HepG2 (cell line): Measurements from ENCODE around the gene CHPF. TPM values are rescaled to one million over a fixed set of nuclear protein-coding genes. Genes with fewer than 3 reads are reported as not detected.

ENCODE experiments used
- CBX1 ChIP-seq: IDR thresholded peaks from one replicate; pipeline ENCODE4 v1.6.1; 2016; ENCODE audit warnings: antibody characterized with exemption, low read depth
- CEBPG ChIP-seq: IDR thresholded peaks from 2 replicates; pipeline ENCODE4 v1.6.1; 2016
- FOXA1 ChIP-seq, 2 experiments: fragments of 450-650 bp in 1 of 2; sonication (generic) in 1 of 2; formaldehyde crosslinking in 1 of 2; IDR thresholded peaks; 2 replicates each; pipeline versions ENCODE4 v1.4.0 to v1.6.1; 2016 to 2020; ENCODE audit warnings: missing genetic modification reagents in 1 of 2
- FOXO1 ChIP-seq: sonication (generic); formaldehyde crosslinking; IDR thresholded peaks from 2 replicates; pipeline ENCODE4 v1.4.0; 2020; ENCODE audit warnings: missing genetic modification reagents
- HOXA3 ChIP-seq: sonication (generic); formaldehyde crosslinking; IDR thresholded peaks from 2 replicates; pipeline ENCODE4 v1.5.0; 2020; ENCODE audit warnings: missing genetic modification reagents
- MEIS2 ChIP-seq: sonication (generic); formaldehyde crosslinking; IDR thresholded peaks from 2 replicates; pipeline ENCODE4 v1.9.0; 2021; ENCODE audit warnings: mild to moderate bottlenecking, missing genetic modification reagents
- NR2F6 ChIP-seq, 2 experiments: IDR thresholded peaks; 2 replicates each; pipeline ENCODE4 v1.6.1; 2016; ENCODE audit warnings: antibody characterized with exemption in 1 of 2, mild to moderate bottlenecking in 1 of 2
- PRPF4 ChIP-seq: fragments of 200-400 bp; formaldehyde crosslinking; IDR thresholded peaks from 2 replicates; pipeline ENCODE4 v1.6.1; 2016; ENCODE audit warnings: low read length, low read depth; ENCODE audit not compliant: poor library complexity, severe bottlenecking
- SALL1 ChIP-seq: sonication (generic); formaldehyde crosslinking; IDR thresholded peaks from 2 replicates; pipeline ENCODE4 v1.8.0; 2022; ENCODE audit warnings: mild to moderate bottlenecking, missing genetic modification reagents
- SOX5 ChIP-seq: IDR thresholded peaks from 2 replicates; pipeline ENCODE4 v1.6.1; 2016; ENCODE audit warnings: borderline replicate concordance
- ZBTB21 ChIP-seq: sonication (generic); formaldehyde crosslinking; IDR thresholded peaks from 2 replicates; pipeline ENCODE4 v1.4.0; 2020; ENCODE audit warnings: missing genetic modification reagents
- ZNF160 ChIP-seq: sonication (generic); formaldehyde crosslinking; IDR thresholded peaks from 2 replicates; pipeline ENCODE4 v1.8.0; 2022; ENCODE audit warnings: mild to moderate bottlenecking, inconsistent platforms, missing genetic modification reagents
- ZNF234 ChIP-seq: sonication (generic); formaldehyde crosslinking; conservative IDR thresholded peaks from 2 replicates; pipeline ENCODE4 v1.5.1; 2020; ENCODE audit warnings: mild to moderate bottlenecking, missing genetic modification reagents
- ZNF256 ChIP-seq: sonication (generic); formaldehyde crosslinking; conservative IDR thresholded peaks from 2 replicates; pipeline ENCODE4 v1.4.0; 2020; ENCODE audit warnings: missing genetic modification reagents
- ZNF30 ChIP-seq: sonication (generic); formaldehyde crosslinking; IDR thresholded peaks from 2 replicates; pipeline ENCODE4 v1.5.0; 2020; ENCODE audit warnings: mild to moderate bottlenecking, missing genetic modification reagents
- ZNF552 ChIP-seq: sonication (generic); formaldehyde crosslinking; IDR thresholded peaks from 2 replicates; pipeline ENCODE4 v1.9.0; 2022; ENCODE audit warnings: missing genetic modification reagents, mild to moderate bottlenecking, borderline replicate concordance
- ZNF619 ChIP-seq: sonication (generic); formaldehyde crosslinking; IDR thresholded peaks from 2 replicates; pipeline ENCODE4 v1.4.0; 2020; ENCODE audit warnings: mild to moderate bottlenecking, missing genetic modification reagents
- polyA plus RNA-seq, 8 experiments: library from polyadenylated mRNA; depleted of rRNA in 3 of 8; stranded (reverse) in 7 of 8; unstranded in 1 of 8; fragments of >200 nt; fragmentation: Illumina TruSeq in 4 of 8; extraction: Trizol in 4 of 8; gene quantifications; 2 replicates each; pipeline versions ENCODE4 v1.2.1 to v1.2.3, GENCODE V29; 2011 to 2016; ENCODE audit warnings: low read depth in 4 of 8, missing spikeins in 1 of 8, mixed read lengths in 1 of 8; ENCODE audit not compliant: insufficient read depth in 1 of 8
- total RNA-seq, 5 experiments: library from RNA; depleted of rRNA; stranded (reverse); fragments of >200 nt; fragmentation: Illumina TruSeq; extraction: Trizol; gene quantifications; 2 replicates each; pipeline ENCODE4 v1.2.3, GENCODE V29; 2016; ENCODE audit warnings: low read depth in 1 of 5
- TF ChIP-seq, protein P1 (sequence below): sonication (generic); formaldehyde crosslinking; IDR thresholded peaks from 2 replicates; pipeline ENCODE4 v1.5.0; 2020; ENCODE audit warnings: mild to moderate bottlenecking, missing genetic modification reagents
- TF ChIP-seq, protein P2 (sequence below): sonication (generic); formaldehyde crosslinking; IDR thresholded peaks from 2 replicates; pipeline ENCODE4 v1.5.0; 2020; ENCODE audit warnings: missing genetic modification reagents, mild to moderate bottlenecking, borderline replicate concordance
- TF ChIP-seq, protein P3 (sequence below): sonication (generic); formaldehyde crosslinking; IDR thresholded peaks from 2 replicates; pipeline ENCODE4 v1.8.0; 2022; ENCODE audit warnings: mild to moderate bottlenecking, missing genetic modification reagents, moderate library complexity
- TF ChIP-seq, protein P4 (sequence below): sonication (generic); formaldehyde crosslinking; IDR thresholded peaks from 2 replicates; pipeline ENCODE4 v1.5.0; 2020; ENCODE audit warnings: missing genetic modification reagents
- TF ChIP-seq, protein P5 (sequence below): sonication (generic); formaldehyde crosslinking; IDR thresholded peaks from 2 replicates; pipeline ENCODE4 v1.5.0; 2020; ENCODE audit warnings: missing genetic modification reagents

Gene CHPF
- total and polyA plus RNA-seq, 2 of the 13 experiments (the other 11 are each of a cell fraction or from before 2014, with no cell fraction given) = 79.6 to 111 TPM

DNA sequence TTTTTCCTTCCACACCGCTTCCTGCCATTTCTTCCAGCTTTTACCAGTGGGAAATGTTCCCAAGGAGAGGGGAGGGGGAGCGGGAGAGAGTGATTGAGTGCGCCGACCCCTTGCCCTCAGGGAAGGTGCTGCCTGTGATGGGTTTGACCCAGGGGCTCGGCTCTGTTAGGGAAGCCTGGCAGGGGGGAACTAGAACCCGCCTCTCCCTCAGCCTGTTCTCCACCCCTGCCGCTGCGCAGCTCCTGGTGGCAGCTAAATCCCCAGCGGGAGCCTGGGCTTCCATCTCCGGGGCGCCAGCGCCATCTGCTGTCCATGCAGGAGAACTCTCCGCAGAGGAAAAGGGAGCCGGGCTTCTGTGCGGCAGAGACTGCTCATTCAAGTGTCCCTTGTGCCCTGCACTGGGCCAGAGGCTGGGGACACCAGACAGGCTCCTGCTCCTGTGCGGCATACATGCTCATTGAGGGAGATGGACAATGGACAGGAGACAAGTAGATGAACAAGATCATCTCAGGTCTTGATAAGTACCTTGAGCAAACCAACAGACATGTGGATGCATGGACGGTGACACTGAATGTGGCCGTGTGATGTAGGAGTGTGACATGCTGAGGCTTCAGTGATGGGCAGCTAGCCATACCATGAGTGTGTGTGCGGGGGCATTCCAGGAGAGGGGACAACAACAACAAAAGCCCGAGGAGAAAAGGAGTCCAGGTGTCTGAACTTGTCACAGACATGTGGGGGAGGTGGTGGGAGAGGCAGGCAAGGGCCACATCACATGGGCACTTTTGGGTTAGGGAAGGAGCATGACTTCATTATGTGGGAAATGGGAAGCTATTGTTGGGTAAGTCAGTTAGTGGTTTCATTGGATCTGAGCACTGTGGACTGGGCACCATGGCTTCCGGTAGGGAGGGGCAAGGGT lies 13.3 kb downstream of the CHPF start (continued):
- TF ChIP-seq, protein P1, sequence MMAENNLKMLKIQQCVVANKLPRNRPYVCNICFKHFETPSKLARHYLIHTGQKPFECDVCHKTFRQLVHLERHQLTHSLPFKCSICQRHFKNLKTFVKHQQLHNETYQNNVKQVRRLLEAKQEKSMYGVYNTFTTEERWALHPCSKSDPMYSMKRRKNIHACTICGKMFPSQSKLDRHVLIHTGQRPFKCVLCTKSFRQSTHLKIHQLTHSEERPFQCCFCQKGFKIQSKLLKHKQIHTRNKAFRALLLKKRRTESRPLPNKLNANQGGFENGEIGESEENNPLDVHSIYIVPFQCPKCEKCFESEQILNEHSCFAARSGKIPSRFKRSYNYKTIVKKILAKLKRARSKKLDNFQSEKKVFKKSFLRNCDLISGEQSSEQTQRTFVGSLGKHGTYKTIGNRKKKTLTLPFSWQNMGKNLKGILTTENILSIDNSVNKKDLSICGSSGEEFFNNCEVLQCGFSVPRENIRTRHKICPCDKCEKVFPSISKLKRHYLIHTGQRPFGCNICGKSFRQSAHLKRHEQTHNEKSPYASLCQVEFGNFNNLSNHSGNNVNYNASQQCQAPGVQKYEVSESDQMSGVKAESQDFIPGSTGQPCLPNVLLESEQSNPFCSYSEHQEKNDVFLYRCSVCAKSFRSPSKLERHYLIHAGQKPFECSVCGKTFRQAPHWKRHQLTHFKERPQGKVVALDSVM = no peak
- TF ChIP-seq ZBTB21 (CRISPR knock-in tag) = no peak
- TF ChIP-seq CBX1 = no peak
- TF ChIP-seq, protein P2, sequence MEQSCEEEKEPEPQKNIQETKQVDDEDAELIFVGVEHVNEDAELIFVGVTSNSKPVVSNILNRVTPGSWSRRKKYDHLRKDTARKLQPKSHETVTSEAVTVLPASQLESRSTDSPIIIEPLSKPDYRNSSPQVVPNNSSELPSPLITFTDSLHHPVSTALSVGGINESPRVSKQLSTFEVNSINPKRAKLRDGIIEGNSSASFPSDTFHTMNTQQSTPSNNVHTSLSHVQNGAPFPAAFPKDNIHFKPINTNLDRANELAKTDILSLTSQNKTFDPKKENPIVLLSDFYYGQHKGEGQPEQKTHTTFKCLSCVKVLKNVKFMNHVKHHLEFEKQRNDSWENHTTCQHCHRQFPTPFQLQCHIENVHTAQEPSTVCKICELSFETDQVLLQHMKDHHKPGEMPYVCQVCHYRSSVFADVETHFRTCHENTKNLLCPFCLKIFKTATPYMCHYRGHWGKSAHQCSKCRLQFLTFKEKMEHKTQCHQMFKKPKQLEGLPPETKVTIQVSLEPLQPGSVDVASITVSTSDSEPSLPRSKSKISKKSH (CRISPR knock-in tag) = peak; percentile 44; the same call in 1 of the 2 replicates
- TF ChIP-seq, protein P3, sequence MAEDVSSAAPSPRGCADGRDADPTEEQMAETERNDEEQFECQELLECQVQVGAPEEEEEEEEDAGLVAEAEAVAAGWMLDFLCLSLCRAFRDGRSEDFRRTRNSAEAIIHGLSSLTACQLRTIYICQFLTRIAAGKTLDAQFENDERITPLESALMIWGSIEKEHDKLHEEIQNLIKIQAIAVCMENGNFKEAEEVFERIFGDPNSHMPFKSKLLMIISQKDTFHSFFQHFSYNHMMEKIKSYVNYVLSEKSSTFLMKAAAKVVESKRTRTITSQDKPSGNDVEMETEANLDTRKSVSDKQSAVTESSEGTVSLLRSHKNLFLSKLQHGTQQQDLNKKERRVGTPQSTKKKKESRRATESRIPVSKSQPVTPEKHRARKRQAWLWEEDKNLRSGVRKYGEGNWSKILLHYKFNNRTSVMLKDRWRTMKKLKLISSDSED (CRISPR knock-in tag) = no peak
- no peak for TF ChIP-seq ZNF160 (CRISPR knock-in tag)
- TF ChIP-seq HOXA3 (CRISPR knock-in tag) = peak; percentile 32; the same call in 1 of the 2 replicates
- peak; percentile 78; the same call in 1 of the 2 replicates for TF ChIP-seq ZNF619 (CRISPR knock-in tag)
- TF ChIP-seq PRPF4 = no peak
- no peak for TF ChIP-seq ZNF30 (CRISPR knock-in tag)
- peak; percentile 58; the same call in 1 of the 2 replicates for TF ChIP-seq MEIS2
- TF ChIP-seq FOXA1 (IDR thresholded peaks at IDR 0.05) = no peak
- no peak for TF ChIP-seq FOXA1 (CRISPR knock-in tag; IDR thresholded peaks at IDR 0.05)
- no peak for TF ChIP-seq ZNF234 (CRISPR knock-in tag)
- TF ChIP-seq ZNF552 = no peak
- TF ChIP-seq SALL1 = peak; percentile 75
- TF ChIP-seq SOX5 (CRISPR knock-in tag) = peak; percentile 35; the same call in 1 of the 2 replicates
- TF ChIP-seq, protein P4, sequence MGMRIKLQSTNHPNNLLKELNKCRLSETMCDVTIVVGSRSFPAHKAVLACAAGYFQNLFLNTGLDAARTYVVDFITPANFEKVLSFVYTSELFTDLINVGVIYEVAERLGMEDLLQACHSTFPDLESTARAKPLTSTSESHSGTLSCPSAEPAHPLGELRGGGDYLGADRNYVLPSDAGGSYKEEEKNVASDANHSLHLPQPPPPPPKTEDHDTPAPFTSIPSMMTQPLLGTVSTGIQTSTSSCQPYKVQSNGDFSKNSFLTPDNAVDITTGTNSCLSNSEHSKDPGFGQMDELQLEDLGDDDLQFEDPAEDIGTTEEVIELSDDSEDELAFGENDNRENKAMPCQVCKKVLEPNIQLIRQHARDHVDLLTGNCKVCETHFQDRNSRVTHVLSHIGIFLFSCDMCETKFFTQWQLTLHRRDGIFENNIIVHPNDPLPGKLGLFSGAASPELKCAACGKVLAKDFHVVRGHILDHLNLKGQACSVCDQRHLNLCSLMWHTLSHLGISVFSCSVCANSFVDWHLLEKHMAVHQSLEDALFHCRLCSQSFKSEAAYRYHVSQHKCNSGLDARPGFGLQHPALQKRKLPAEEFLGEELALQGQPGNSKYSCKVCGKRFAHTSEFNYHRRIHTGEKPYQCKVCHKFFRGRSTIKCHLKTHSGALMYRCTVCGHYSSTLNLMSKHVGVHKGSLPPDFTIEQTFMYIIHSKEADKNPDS (CRISPR knock-in tag) = 0 out of 2 replicates have a peak, but pooled peaks have one; percentile 39
- TF ChIP-seq NR2F6 (IDR thresholded peaks at IDR 0.05) = no peak
- TF ChIP-seq NR2F6 (CRISPR knock-in tag; IDR thresholded peaks at IDR 0.05) = no peak
- no peak for TF ChIP-seq FOXO1 (CRISPR knock-in tag)
- TF ChIP-seq ZNF256 (CRISPR knock-in tag) = 0 out of 2 replicates have a peak, but pooled peaks have one; percentile 16
- TF ChIP-seq CEBPG (CRISPR knock-in tag) = no peak
- TF ChIP-seq, protein P5, sequence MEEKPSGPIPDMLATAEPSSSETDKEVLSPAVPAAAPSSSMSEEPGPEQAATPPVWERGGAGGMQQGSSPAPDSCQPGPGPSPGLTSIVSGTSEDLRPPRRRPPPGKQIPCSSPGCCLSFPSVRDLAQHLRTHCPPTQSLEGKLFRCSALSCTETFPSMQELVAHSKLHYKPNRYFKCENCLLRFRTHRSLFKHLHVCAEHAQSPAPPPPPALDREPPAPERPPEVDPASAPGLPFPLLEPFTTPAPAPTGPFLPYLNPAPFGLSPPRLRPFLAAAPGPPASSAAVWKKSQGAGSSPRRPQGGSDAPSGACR (CRISPR knock-in tag) = no peak
